H1 (cell line): ENCODE results near the gene SERINC1. TPM values are rescaled to one million over a fixed set of nuclear protein-coding genes. Genes with fewer than 3 reads are reported as not detected.

Experiments used
- POLR2AphosphoS5 ChIP-seq: IDR thresholded peaks from 2 replicates; pipeline ENCODE4 v1.6.1; 2011; ENCODE audit warnings: low read depth, low read length
- TEAD4 ChIP-seq: IDR thresholded peaks from 2 replicates; pipeline ENCODE4 v1.6.1; 2012; ENCODE audit warnings: low read depth, low read length, inconsistent platforms, mixed read lengths
- polyA plus RNA-seq, 7 experiments: library from polyadenylated mRNA; depleted of rRNA in 3 of 7; stranded (reverse) in 5 of 7; unstranded in 2 of 7; fragments of >200 nt in 5 of 7; fragments of 200-250 nt in 2 of 7; gene quantifications; 1 replicate in 5 of 7; 2 replicates in 1 of 7; 4 replicates in 1 of 7; pipeline versions ENCODE4 v1.2.1 to v1.2.3, GENCODE V29; 2011 to 2013; ENCODE audit warnings: missing spikeins in 2 of 7, mixed read lengths in 2 of 7
- total RNA-seq: library from RNA; stranded (reverse); fragmentation: NEBNext Ultra II Directional; extraction: Animal tissue kit (Norgen Biotek cat#: 25700); gene quantifications from 2 replicates; pipeline ENCODE4 v1.2.1, GENCODE V29; 2021

Gene SERINC1
- total and polyA plus RNA-seq, 2 of the 8 experiments (the other 6 are each of a cell fraction or from before 2014, with no cell fraction given), result 15.4 to 38.6 TPM

GRCh38 chr6:122394016-122394415 lies 77.6 kb downstream of the SERINC1 start (continued):
- no peak for TF ChIP-seq TEAD4
- TF ChIP-seq POLR2AphosphoS5, result no peak
